GM18870 (cell line): ENCODE measurements around the gene GMDS.

ENCODE experiments used
- ATAC-seq: cut with Tn5 transposase; IDR thresholded peaks from one replicate; pipeline ENCODE4 v1.9.1; 2021; ENCODE audit warnings: moderate library complexity; ENCODE audit not compliant: unreplicated experiment

GMDS gene

DNA sequence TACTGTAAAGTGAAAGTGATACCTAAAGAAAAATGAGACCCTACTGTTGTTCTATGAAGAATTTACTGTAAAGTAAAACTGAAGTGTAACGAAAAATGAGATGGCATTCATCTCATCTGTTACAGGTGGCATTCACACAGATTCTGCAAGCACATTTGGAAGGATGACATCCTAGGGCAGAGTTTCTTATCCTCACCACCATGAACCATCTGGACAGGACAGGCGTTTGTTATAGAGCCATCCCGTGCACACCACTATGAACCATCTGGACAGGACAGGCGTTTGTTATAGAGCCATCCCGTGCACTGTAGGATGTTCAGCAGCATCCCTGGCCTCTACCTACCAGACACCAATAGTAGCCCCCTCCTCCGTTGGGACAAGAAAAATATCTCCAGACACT, 294.8 kb downstream of the GMDS start:
- ATAC-seq = no peak

DNA sequence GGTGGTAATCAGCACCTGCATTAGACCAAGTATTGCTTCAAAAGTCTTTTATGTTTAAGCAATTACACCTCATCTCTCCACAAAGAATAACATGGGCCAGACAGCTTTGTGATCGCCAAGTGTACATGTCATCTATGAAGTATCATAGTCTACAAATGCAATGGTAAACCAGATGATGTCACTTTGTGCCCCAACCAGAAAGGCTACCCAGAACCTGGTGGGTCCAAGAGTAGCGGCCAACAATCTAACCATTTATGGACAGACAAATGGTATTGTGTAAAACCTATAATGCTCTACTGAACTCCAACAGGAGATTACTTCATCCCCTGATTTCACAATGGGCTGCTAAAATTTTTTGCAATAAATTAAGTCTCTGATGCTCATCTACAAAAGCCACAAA, 295.9 kb downstream of the GMDS start:
- ATAC-seq = no peak

DNA sequence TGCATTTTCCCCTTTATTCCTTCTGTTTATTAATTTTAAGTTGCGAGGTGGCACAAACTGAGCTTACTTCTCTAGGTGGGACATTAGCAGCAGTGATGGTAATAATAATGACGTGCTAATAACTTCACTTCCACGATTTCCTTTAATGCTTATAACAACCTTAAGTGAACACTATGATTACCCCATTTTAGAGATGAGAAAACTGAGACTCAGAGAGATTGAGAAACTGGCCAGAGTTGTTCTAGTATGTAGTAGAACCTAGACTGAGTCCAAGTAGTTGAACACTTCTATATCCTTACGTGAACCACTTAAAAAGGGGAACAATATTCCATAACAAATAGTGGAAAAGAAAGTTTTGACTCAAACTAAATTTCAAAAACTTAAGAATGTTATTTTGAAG, 297.5 kb downstream of the GMDS start:
- ATAC-seq = no peak

DNA sequence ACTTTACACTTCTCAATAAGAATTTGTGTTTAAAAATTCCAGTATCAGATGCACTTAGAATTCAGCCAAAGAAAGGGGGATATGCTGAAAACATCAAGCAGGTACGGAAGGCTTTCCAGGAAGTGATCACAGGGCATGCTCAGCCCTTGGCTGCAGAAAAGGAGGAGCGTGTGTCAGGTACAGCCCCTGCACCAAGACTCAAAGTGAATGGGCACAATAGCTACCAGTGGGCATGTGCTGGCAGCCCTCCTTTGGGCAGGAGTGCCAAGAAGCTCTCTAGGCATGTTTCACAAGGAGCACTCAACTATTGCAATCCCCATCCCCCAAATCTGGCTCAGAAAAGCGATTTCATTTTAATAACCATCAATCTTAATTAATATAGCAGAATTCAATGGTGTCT, 298.8 kb downstream of the GMDS start:
- no peak for ATAC-seq

DNA sequence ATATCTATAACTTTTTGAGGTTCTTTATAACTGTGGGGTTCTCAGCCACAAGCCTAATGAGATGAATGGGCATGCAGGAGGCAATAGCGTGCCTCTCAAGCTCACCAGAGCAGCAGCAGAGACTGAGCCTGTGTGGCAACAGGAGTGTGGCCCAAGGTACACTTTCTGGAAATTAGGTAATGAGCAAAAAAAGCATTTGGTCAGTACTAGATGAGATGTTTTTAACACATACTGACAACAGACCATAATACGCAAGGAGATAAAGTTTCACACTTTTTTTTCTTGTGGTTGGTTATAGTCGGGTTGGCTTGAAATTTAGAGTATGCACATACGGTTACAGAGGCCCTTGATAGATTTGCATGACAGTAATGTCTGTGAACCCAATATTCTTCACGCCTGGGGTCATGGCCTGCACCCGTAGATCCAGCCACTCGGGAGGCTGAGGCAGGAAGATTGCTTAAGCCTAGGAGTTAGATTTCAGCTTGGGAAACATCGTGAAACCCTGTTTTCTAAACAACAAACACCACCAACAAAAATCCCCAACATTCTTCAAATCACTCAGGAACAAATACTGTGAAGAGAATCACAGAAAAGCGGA, 300.1 kb downstream of the GMDS start:
- ATAC-seq = no peak

DNA sequence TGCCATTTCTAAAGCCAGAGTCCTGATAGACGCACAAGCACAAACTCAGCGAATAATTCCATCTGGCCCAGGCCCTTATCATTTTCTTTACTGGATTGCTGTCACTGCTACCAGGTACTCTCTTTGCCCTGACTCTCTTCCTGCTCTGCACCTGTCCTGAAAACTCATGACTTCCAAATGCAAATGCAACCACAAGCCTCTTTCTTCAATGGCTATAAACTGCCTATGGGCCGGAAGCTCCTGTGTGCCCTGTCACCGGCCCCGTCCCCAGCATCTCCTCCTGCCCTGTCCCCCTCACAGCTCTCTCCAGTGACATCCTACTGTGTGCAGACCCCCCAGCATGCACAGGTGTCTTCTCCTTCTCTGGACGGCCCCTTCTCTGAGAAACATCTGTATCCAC, 302.6 kb downstream of the GMDS start:
- ATAC-seq = no peak

DNA sequence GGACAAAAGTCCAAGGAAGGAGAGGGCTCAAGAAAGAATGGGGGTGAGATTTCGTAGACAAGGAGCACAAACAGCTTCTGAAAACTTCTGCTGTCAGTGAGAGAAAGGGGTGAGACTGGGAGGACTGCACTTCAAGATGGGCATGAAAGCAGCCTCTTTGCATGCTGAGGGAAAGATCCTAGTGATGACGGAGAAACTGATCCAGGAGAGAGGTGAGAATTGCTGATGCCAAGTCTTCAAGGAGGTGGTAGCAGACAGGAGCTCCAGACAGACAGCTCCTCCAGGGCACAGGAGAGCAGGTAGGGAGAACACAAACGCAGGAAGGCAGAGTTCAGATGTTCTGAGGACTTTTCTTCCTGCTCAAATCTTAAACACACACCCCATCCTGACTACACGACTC, 303.9 kb downstream of the GMDS start:
- ATAC-seq = no peak

DNA sequence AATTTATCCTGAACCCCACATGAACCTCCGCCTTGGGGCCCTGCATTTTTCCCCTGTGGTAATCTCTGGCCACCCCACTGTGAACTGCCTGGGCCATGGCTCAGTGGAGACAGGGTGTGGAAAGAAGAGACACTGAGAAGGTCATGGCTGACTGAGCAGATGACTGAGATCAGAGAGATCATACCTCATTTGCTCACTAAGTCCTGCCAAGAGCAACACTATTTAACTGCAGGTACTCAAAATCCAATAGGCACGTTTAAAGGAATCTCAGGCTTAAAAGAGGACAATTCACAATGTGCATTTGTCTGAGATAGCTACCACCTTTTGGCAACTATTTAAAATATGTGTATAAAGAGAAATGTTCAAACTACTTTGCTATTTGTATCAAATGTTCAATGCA, 305.0 kb downstream of the GMDS start:
- no peak for ATAC-seq

DNA sequence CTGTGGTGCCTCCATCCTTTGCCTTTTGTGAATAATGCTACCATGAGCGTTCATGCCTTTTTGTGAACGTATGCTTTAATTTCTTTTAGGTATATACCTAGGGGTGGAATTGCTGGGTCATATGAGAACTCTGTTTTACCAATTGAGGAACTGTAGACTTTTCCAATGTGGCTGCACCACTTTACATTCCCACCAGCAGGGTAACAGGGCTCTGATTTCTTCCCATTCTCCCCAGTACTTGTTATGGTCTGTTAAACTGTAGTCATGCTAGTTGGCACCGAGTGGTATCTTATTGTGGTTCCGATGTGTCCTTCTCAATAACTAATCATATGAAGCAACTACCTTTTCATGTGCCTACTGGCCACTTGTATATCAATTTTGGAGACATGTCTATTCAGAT, 312.1 kb downstream of the GMDS start:
- no peak for ATAC-seq

DNA sequence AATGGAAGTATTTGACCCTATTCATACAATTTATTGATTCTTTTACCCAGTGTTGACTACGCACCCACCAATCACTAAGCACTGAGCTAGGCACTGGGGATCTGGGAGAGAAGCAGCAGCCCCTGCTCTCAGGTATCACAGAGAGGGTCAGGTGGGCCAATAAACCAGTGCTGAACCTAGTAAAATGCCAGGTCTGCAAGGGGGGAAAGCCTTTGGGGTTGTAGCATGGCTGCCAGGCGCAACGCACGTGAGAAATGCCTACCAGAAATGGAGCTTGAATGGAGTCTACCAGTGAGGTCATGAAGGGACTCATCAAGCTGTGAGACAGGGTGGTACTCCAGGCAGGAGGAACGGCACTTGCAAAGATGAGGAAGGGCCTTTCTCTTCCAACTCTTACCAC, 313.6 kb downstream of the GMDS start:
- no peak for ATAC-seq

DNA sequence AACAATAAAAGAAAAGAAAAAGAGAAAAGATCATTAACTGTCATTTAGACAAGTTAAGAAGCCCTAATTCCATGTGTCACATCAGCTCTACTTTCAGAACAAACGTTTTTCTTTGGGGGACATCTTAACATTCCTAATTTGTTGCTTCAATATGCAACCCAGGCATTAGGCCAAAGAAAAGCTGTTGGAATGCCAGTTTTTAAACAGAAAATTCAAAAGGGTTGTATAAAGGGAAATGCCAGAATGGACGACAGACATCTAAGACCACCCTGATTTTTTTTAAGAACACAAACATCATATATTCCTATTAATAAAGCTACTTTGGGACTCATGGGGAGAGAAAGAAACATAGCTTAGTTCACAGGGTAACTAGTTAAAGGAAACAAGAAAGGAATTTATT, 315.0 kb downstream of the GMDS start:
- no peak for ATAC-seq

DNA sequence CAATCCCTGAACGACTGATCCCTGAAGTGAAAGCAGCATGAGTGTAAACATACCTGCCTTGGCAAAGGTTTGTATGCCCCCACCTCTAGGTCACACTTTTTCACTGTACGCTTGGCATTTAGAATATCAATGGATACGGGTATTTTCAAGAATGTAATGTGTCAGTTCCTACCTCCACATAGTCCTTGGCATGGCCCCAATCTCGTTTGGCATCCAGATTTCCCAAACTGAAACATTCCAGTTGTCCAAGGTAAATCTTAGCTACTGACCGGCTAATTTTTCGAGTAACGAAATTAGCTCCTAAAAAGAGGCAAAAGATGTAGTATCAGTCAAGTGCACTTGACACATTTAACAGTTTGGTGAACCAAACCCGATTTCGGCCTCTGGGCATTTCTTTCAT, 315.5 kb downstream of the GMDS start:
- ATAC-seq = no peak

DNA sequence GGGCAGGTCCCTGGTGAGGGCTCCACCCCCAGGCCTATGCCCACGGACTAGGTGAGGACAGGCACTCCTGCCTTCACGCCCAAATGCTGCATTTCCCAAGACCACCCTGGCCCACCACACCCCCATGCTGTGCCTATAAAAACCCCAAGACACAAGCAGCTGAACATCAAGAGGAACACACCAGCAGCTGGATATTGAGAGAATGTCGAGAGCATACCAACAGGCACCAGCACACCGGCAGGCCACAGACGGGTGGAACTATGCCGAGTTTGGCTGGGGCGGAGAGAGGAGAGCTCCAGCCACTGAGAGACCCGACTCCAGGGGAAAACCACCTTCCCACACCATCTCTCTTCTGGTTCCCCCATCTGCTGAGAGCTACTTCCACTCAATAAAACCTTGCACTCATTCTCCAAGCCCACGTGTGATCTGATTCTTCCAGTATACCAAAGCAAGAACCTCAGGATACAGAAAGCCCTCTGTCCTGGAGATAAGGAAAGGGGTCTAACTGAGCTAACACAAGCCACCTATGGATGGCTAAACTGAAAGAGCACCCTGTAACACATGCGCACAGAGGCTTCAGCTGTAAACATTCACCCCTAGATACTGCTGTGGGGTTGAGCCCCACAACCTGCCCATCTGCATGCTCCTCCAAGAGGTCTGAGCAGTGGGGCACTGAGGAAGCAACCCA, 319.5 kb downstream of the GMDS start:
- ATAC-seq = no peak

DNA sequence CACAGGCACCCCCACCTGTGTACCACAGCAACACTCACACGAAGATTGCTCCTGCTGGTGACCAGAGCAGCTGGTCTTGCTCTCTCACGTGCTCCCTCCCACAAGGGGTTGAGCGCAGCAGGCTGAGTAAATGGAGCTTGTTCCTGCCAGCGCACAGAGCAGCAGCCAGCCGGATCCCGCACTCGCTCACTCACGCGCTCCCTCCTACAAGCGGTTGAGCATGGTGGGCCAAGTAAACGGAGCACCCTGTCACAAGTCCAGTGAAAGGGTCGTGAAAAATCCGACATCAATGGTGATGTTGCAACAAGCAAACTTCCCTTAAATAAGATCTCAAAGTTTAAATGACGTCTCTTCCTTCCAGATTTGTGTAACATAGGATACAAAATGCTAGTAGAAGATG, 322.0 kb downstream of the GMDS start:
- ATAC-seq = no peak

DNA sequence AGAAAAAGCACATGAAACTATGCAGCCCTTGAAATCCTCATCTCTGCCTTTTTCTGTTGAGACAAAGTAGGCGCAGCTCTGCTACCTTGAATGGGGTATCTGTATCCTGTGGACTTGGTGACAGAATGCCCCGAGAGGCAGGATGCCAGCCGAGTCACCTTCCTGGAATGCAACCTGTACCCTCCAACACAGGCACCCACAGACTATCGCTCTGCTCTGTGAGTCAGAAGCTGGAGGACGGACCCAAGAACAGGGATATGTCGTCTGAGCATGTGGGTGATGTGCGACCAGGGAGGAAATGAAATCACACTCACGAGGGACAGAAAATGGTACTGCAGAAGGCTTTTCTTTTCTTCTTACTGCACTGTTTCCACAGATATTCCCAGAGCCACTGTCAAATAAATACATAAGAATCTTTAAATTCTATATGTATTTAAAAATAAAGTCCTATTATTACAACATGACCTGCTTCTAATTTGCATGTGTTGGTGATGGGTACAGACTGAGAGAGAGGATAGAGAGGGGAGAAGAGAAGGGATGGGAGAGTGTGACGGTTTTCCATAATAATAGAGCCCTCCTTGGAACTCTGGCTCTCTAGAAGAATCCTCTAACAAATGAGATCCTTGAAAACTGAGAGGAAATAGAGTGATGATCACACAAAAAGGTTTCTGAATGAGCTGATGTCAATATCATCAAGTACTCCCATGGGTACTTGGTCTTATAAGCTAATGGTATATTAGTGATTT, 327.6 kb downstream of the GMDS start:
- ATAC-seq = no peak

DNA sequence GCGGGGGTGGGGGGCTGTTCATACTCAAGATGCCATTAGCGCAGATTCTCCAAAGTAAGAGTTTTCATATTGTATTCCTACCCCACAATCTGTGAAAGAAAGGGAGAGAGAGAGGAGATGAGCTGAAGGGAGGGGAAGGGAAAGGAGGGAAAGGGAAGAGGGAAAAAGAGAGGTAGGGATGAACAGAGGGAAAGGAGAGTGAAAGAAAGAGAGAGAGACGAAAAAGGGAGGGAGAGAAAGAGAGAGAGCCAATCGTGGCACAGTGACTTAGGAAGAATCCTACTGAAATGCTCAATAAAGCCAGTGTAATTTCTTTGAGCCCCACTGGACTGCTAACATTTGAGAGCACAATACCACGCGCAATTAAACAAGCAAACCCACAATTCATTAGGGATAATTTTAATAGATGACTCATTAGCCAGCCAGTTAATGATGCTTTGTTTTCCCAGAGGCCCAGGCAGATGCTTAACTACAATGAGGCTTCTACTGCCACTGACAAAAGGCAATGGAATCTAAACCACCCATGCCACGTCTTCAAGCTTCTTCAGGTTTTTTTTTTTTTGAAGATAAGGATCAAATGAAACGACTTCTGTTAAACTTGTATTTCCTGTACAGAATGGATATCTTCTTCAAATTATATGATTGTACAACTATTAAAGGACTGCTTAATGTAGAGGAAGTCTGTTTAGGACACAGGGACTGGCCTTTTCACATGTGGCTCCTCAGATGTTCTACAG, 328.9 kb downstream of the GMDS start:
- no peak for ATAC-seq

DNA sequence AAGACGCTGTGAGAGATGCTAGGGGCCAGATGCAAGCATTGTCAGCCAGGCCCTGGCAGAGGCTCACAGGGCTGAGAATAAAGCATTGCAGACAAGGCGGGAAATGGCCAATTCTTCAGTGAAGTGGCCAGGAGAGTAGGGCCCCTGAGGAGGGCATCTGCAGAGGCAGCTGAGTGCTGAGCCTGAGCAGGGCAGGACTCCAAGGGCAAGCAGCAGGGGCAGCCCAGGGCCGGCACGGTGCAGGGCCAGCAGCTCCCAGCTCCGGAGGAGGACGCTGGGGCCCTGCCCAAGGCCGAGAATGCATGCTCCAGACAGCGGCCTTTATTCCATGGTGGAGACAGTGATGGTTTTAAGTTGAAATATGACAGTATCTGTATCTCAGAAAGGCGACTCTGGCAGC, 330.2 kb downstream of the GMDS start:
- ATAC-seq = no peak

DNA sequence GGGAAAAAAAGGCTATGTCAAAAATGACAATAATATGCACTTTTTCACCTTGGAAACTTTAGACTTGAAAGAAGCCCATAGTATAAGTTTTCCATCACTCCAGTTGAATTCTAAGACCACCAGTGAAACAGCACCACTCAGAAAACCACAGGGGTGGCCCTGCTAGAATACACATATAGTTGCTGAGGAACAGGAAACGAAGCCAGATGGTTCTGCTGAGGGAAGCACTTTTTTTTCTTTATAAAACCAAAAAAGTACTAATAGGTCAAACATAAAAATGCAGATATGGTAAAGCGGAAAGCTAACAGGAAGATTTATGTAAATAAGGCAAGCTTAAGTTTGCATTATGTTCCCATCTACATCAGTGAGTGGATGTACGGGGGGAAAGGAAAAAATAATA, 331.8 kb downstream of the GMDS start:
- ATAC-seq = no peak

DNA sequence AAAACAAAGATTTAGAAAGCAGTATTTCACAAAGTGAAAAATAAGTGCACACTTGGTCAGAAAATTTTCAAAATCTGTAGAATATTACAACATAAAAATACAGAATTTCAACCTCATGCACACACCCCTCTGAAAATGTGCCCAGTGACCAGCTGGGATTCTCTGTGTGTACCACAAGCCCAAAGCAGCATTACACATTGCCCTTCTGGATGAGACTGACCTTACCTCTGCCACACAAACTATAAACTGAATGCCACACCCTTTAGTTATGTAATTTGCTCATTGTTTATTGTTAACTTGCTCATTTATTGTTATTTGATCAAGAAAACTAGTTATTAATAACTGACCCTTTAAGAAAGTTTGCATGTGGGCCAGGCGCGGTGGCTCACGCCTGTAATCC, 332.7 kb downstream of the GMDS start:
- no peak for ATAC-seq

DNA sequence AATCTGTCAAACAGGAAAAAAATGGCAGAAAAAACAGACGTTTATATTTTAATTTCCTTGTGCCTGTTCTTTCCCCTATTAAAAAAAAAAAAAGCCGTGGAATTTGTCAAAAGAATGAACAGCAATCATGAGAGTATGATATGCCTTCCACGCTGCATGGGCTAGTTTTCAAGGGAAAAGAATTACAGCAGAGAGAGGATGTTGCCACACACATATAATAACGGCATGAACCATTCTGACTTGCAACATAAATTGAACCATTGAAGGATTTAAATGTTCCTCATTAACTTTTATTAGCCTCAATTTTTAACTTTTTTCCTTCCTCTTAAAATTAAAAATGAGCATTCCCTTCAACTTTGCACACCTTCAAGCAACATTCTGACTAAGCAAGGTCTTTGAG, 333.9 kb downstream of the GMDS start:
- no peak for ATAC-seq

DNA sequence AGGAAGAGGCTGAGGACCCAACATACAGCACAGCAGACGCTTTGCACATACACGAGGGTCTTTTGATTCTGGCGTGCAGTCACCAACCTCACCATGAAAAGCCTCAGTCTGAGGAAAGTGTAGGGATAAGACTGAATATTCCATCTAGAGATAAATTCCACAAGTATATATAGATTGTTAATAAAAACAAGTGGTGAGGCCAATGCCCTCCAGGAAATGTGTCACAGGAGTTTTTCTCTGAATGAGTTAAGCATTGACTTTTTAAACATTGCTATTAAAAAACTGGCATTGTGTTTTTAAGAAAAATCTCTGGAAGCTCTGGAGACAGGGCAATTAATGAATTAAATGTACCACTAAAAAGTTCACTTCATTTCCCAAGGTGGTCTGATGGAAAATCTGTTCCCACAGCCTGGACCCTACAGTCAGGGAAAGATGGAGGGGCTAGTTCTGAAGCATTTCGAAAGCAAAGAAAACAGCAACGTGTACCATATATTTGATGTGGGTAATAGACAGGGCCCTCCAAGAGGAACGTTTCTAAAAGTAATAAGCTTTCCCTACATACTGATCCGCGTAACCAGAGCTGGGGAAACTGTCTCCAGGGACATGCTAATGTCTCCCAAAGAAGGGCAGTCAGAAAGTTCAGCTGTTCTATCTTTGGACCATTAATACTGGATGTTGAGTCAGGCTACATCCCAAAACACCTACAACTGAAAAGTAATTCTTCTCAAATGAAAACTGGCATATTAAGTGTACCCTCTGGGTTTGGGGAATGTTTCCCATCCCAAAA, 334.6 kb downstream of the GMDS start:
- no peak for ATAC-seq
